H1 (cell line): ENCODE measurements around the gene PTPRD. TPM values are rescaled to one million over a fixed set of nuclear protein-coding genes. Genes with fewer than 3 reads are reported as not detected.

Experiments
- SIX5 ChIP-seq: IDR thresholded peaks from 2 replicates; pipeline ENCODE4 v1.6.1; 2011; ENCODE audit warnings: mild to moderate bottlenecking, low read depth, low read length
- polyA plus RNA-seq, 7 experiments: library from polyadenylated mRNA; depleted of rRNA in 3 of 7; stranded (reverse) in 5 of 7; unstranded in 2 of 7; fragments of >200 nt in 5 of 7; fragments of 200-250 nt in 2 of 7; gene quantifications; 1 replicate in 5 of 7; 2 replicates in 1 of 7; 4 replicates in 1 of 7; pipeline versions ENCODE4 v1.2.1 to v1.2.3, GENCODE V29; 2011 to 2013; ENCODE audit warnings: missing spikeins in 2 of 7, mixed read lengths in 2 of 7
- total RNA-seq: library from RNA; stranded (reverse); fragmentation: NEBNext Ultra II Directional; extraction: Animal tissue kit (Norgen Biotek cat#: 25700); gene quantifications from 2 replicates; pipeline ENCODE4 v1.2.1, GENCODE V29; 2021

PTPRD gene
- total and polyA plus RNA-seq, 2 of the 8 experiments (the other 6 are each of a cell fraction or from before 2014, with no cell fraction given), result 17.2 to 77.0 TPM

DNA sequence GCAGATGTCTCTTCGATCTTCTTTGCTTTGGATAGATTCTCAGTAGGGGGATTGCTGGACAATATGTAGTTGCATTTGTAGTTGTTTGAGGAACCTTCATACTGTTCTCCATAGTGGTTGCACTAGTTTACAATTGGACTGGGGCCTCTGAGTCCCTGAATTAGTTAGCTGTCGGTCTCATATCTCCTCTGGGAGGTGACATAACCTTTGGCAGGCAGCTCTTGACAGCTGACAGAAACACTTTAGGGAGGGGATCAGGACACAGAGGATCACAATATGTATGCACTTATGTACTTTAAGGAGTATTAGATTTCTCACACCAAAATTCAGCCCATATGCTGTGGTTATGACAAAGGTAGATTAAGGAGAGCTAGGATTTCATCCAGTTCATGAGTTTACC, 1533.3 kb downstream of the PTPRD start (continued):
- no peak for TF ChIP-seq SIX5
